Urothelium cell line (cell line): ENCODE data around the gene TRPM3.

ENCODE experiments used
- DNase-seq: peaks from one replicate; pipeline ENCODE4 v3.0.0; 2011; ENCODE audit warnings: low spot score, mixed read lengths
- FAIRE-seq: peaks from 2 replicates; lab custom pipeline; 2011; peaks lifted over from hg19 to GRCh38; lab: Jason Lieb, UNC

Gene TRPM3

GRCh38 chr9:71121275-71122021, at the start of gene TRPM3:
TSS of gene TRPM3 (minus strand) at chr9:71121621. CDS start at chr9:71121354, 267 bp downstream.
- no peak for FAIRE-seq
- no peak for DNase-seq

GRCh38 chr9:71168418-71168817, 47.0 kb upstream of the TRPM3 start:
- FAIRE-seq: no peak
- no peak for DNase-seq

- DNase-seq: no peak
- no peak for FAIRE-seq
Measured at GRCh38 chr9:71162126-71162525, 40.7 kb upstream of the TRPM3 start.

GRCh38 chr9:71157731-71158130, 36.3 kb upstream of the TRPM3 start:
- DNase-seq (no peak), FAIRE-seq (no peak)

GRCh38 chr9:71147368-71147767, 25.9 kb upstream of the TRPM3 start:
- DNase-seq (no peak), FAIRE-seq (no peak)

- DNase-seq (no peak), FAIRE-seq (no peak)
Measured at GRCh38 chr9:71146511-71146910, 25.1 kb upstream of the TRPM3 start.

GRCh38 chr9:71145179-71145578, 23.8 kb upstream of the TRPM3 start:
- FAIRE-seq (no peak), DNase-seq (no peak)

- no peak for DNase-seq
- FAIRE-seq: no peak
Measured at GRCh38 chr9:71144495-71144894, 23.1 kb upstream of the TRPM3 start.

GRCh38 chr9:71136696-71137095, 15.3 kb upstream of the TRPM3 start:
- FAIRE-seq (no peak), DNase-seq (no peak)

GRCh38 chr9:71131145-71131544, 9.7 kb upstream of the TRPM3 start:
- DNase-seq: no peak
- FAIRE-seq: no peak

- FAIRE-seq (no peak), DNase-seq (no peak)
Measured at GRCh38 chr9:71130521-71130920, 9.1 kb upstream of the TRPM3 start.

- FAIRE-seq (no peak), DNase-seq (no peak)
Measured at GRCh38 chr9:71128796-71129195, 7.4 kb upstream of the TRPM3 start.

- FAIRE-seq: no peak
- DNase-seq: no peak
Measured at GRCh38 chr9:71127301-71127700, 5.9 kb upstream of the TRPM3 start.

- FAIRE-seq (no peak), DNase-seq (no peak)
Measured at GRCh38 chr9:71122421-71122820, 1.0 kb upstream of the TRPM3 start.

GRCh38 chr9:71122022-71122275, 528 bp upstream of the TRPM3 start:
- no peak for FAIRE-seq
- no peak for DNase-seq

- FAIRE-seq (no peak), DNase-seq (no peak)
Measured at GRCh38 chr9:71120501-71121247, 747 bp downstream of the TRPM3 start.

- no peak for DNase-seq
- FAIRE-seq: no peak
Measured at GRCh38 chr9:71119746-71120145, 1.7 kb downstream of the TRPM3 start.

GRCh38 chr9:71118324-71118723, 3.1 kb downstream of the TRPM3 start:
- FAIRE-seq: no peak
- no peak for DNase-seq

- DNase-seq: no peak
- FAIRE-seq: no peak
Measured at GRCh38 chr9:71115448-71115975, 5.9 kb downstream of the TRPM3 start.

- FAIRE-seq: no peak
- DNase-seq: no peak
Measured at GRCh38 chr9:71112866-71113265, 8.6 kb downstream of the TRPM3 start.

GRCh38 chr9:71108937-71109336, 12.5 kb downstream of the TRPM3 start:
- DNase-seq: no peak
- FAIRE-seq: no peak

GRCh38 chr9:71106992-71107391, 14.4 kb downstream of the TRPM3 start:
- FAIRE-seq (no peak), DNase-seq (no peak)
